ENCODE measurements around the gene SNN.

GRCh38 chr16:11677451-11677951 is 9.2 kb downstream of the SNN start:
- TF ChIP-seq POLR2A (IDR thresholded peaks at IDR 0.05; ENCODE audit: low read depth, low read length) (no peak), TAF1 (IDR thresholded peaks at IDR 0.05; ENCODE audit: low read depth, low read length) (no peak)
